Stimulated activated CD8-positive, alpha-beta memory T cell treated with anti-CD3 and anti-CD28 coated beads, Interleukin-2, amount 100 ng/mL, for 48 hours (primary cell): ENCODE results near the gene TOMM20L.

Source experiments
- DNase-seq, 2 donors: peaks; one replicate each; pipeline ENCODE4 v3.0.0-alpha.2; 2020; ENCODE audit warnings: low read depth in 2 of 2

TOMM20L gene

DNA sequence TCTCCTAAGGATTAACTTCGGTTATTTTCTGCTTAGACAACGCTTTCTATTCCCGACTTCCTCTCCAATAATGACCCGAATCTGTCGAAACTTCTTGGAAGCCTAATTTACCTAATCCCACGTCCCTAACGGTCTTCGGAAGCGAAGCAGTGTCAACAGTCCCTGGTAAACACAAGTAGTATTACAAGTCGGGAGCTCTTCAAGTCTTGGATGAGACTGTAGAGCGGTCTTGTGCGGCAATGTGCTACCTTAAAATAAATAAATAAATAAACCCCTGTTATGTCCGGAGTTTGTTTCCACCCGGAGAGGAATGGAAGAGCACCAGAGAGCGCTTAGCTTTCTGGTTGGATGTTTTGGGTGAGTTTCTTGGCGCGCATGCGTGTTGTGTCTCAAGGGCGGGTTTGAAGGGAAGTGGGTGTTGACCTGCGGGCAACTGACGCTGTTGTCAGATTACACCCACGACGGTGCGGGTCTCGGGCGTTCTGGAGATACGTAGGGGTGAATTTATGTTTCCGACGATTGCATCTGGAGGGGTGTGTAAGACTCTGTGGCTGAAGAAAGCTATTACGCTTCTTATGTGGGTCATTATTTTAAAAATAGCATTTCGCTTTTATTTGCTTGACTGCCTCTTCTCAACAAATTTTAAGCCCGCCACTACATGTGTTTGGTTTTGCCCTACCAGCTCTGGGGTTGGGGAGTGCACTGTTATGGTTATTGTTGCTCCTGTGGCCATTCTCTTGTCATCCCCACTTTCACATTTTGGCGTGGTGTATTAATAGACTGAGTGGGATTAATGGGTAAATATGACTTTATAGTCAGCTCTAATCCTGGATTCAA, 31.8 kb downstream of the TOMM20L start, which contains the start of the genes KIAA0586 and TIMM9:
Gene KIAA0586 (plus strand): TSS at position 439 of the 837 bp plus-strand sequence. CDS start 546 bp downstream, outside the sequence.
Gene TIMM9 (minus strand): TSS at position 251 of the 837 bp plus-strand sequence. CDS start 15,586 bp downstream, outside the sequence.
- peak; percentile 87 to 93 for DNase-seq

DNA sequence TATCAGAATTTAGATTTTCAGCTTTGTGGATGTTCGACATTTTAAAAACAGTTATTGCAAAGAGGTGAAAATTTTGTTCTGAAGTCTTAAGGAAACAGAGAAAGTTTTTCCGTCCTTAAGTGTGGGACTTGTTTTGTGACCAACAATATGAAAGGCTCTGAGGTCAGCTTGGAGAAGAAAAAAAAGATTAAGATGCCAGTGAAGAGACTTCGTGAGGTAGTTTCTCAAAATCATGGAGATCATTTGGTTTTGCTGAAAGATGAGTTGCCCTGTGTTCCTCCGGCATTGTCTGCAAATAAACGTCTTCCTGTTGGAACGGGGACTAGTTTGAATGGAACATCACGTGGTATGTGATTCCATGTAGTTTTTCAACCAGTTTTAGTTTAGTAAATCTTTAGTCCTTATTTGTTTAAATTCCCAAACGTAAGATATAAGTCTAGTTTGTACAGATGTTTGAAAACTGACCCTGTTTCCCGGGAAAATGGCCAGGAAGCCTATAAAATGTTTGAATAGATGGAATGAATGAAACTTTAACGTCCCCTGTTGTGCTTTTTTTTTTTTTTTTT, 32.5 kb downstream of the TOMM20L start:
- no peak for DNase-seq

DNA sequence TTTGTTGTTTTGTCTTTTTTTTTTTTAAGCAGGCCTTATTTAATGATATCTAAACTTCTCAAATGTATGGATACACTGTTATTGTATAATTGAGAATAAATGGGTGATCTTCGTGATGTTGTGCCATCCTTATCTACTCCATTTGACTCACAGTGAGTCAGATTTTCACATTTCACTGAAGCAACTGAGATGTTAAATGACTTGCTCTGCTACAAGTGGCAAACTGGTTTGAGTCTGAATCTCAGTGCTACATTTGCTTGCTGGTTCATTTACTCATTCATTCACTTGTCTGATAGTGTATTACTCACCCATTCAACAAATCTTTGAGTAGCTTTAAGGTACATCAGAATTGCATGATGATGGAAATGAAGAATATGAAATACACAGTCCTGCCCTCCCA, 34.4 kb downstream of the TOMM20L start:
- no peak for DNase-seq

DNA sequence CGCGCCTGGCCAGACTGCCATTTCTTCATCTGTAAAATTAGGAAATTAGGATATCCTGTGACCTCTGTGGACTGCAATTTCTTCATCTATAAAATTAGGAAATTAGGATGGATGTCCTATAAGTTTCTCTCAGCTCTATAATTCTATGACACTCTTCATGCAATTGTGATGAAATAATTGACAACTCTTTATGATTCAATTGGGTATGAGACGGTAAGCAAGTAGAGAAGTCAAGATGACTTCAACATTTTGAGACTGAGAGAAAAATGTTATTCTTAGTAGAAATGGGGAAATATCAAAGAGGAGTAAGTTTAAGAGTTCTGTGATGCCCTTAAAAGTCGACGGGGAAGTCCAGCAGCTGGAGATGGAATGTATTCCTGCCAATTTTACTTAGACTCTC, 43.7 kb downstream of the TOMM20L start:
- no peak for DNase-seq

DNA sequence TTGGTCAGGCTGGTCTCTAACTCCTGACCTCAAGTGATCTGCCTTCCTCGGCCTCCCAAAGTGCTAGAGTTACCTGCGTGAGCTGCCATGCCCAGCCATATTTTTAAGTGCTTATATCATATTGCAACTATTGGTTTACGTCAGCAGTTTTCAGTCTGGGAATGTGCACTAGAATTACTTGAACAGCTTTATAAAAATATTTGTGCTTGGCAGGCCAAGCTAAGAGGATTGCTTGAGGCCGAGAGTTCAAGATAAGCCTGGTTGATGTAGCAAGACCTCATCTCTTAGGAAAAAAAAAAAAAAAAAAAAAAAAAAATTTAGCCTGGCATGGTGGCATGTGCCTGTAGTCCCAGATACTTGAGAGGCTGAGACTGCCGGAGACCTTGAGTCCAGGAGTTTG, 48.9 kb downstream of the TOMM20L start:
- no peak for DNase-seq

DNA sequence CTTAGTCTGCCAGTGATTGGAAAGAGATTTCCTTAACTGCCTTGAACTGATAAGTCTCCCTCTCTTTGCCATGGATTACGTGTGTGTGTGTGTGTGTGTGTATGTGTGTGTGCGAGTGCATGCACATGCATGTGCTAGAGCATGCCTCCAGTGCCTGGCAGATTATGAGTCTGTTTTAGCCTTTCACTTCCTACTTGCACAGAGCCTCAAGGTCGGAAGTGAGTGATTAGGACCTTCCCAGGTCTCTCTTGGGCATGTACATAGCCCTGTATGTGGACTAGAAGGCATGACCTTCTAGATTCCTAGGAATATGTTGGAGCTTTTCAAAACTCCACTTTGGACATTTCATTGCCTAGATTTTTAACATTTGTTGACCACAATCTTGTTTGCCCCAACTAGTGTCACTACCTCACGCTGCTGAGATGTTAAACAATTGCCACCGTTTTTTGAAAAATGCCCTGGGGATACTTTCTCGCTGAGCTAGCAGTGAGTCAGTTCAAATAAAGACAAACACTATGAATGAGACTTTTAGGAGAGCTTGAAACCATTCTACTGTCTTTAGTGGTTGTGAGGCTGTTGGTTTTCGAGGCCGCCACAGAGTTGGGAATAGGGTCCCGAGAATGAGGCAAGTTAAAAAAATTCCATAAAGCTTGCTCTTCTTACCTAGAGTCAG, 60.0 kb downstream of the TOMM20L start:
- no peak for DNase-seq
